ENCODE results near the gene PARVA. TPM values are rescaled to one million over a fixed set of nuclear protein-coding genes. Genes with fewer than 3 reads are reported as not detected.

The PARVA gene
- total RNA-seq, 1 donor from 2014 or later, result 15.0 TPM

GRCh38 chr11:12542186-12542935 lies 165.0 kb downstream of the PARVA start:
- Mint-ChIP-seq H3K36me3 (ENCODE audit: unreplicated experiment) (no peaks in the 10 kb centered on the region), H3K4me3 (ENCODE audit: unreplicated experiment) (no peak overlapping the region), H3K27ac (ENCODE audit: unreplicated experiment) (no peak overlapping the region), H3K4me1 (ENCODE audit: low read depth, unreplicated experiment) (peaks cover under 1% of the 10 kb centered on the region), H3K9me3 (ENCODE audit: unreplicated experiment) (peaks cover 2% of the 10 kb centered on the region), H3K27me3 (ENCODE audit: unreplicated experiment) (peaks cover 7% of the 10 kb centered on the region)
- no peak for DNase-seq
- no peak for TF ChIP-seq CTCF (IDR thresholded peaks at IDR 0.05; ENCODE audit: partially characterized antibody, unreplicated experiment)

GRCh38 chr11:12543596-12544415 lies 166.4 kb downstream of the PARVA start:
- TF ChIP-seq CTCF (IDR thresholded peaks at IDR 0.05; ENCODE audit: partially characterized antibody, unreplicated experiment), result no peak
- Mint-ChIP-seq H3K27me3 (ENCODE audit: unreplicated experiment) (peaks cover 4% of the 10 kb centered on the region), H3K9me3 (ENCODE audit: unreplicated experiment) (peaks cover 2% of the 10 kb centered on the region), H3K4me1 (ENCODE audit: low read depth, unreplicated experiment) (peaks cover 6% of the 10 kb centered on the region), H3K4me3 (ENCODE audit: unreplicated experiment) (no peak overlapping the region), H3K36me3 (ENCODE audit: unreplicated experiment) (no peaks in the 10 kb centered on the region), H3K27ac (ENCODE audit: unreplicated experiment) (no peak overlapping the region)
- no peak for DNase-seq

- no peak overlapping the region for H3K4me3 Mint-ChIP-seq (ENCODE audit: unreplicated experiment)
- H3K27ac Mint-ChIP-seq (ENCODE audit: unreplicated experiment), result no peak overlapping the region
- peaks cover 6% of the 10 kb centered on the region for H3K4me1 Mint-ChIP-seq (ENCODE audit: low read depth, unreplicated experiment)
- H3K27me3 Mint-ChIP-seq (ENCODE audit: unreplicated experiment), result peaks cover 4% of the 10 kb centered on the region
- no peaks in the 10 kb centered on the region for H3K36me3 Mint-ChIP-seq (ENCODE audit: unreplicated experiment)
- H3K9me3 Mint-ChIP-seq (ENCODE audit: unreplicated experiment), result peaks cover 2% of the 10 kb centered on the region
- no peak for DNase-seq
- no peak for TF ChIP-seq CTCF (IDR thresholded peaks at IDR 0.05; ENCODE audit: partially characterized antibody, unreplicated experiment)
Observed at GRCh38 chr11:12544986-12545775, 167.8 kb downstream of the PARVA start.

- TF ChIP-seq CTCF (IDR thresholded peaks at IDR 0.05; ENCODE audit: partially characterized antibody, unreplicated experiment), result no peak
- H3K4me3 Mint-ChIP-seq (ENCODE audit: unreplicated experiment), result no peak overlapping the region
- H3K9me3 Mint-ChIP-seq (ENCODE audit: unreplicated experiment), result peaks cover 2% of the 10 kb centered on the region
Observed at GRCh38 chr11:12546122-12546521, 168.8 kb downstream of the PARVA start.

More at GRCh38 chr11:12546122-12546521, 168.8 kb downstream of the PARVA start:
- Mint-ChIP-seq H3K36me3 (ENCODE audit: unreplicated experiment) (no peaks in the 10 kb centered on the region), H3K27ac (ENCODE audit: unreplicated experiment) (no peak overlapping the region), H3K27me3 (ENCODE audit: unreplicated experiment) (peaks cover 4% of the 10 kb centered on the region), H3K4me1 (ENCODE audit: low read depth, unreplicated experiment) (peaks cover 6% of the 10 kb centered on the region)
- DNase-seq, result no peak
